Type B pancreatic cell (in vitro differentiated cells): ENCODE data around the gene EIPR1. TPM values are rescaled to one million over a fixed set of nuclear protein-coding genes. Genes with fewer than 3 reads are reported as not detected.

Experiments
- DNase-seq: peaks from one replicate; pipeline ENCODE4 v3.0.0; 2021; ENCODE audit warnings: mixed read lengths; ENCODE audit not compliant: unreplicated experiment; ENCODE audit errors: extremely low spot score
- H3K27ac Mint-ChIP-seq: 2 replicates; pipeline ENCODE4 v1.8.0; 2021; ENCODE audit warnings: mild to moderate bottlenecking, mixed read lengths
- H3K27me3 Mint-ChIP-seq: 2 replicates; pipeline ENCODE4 v1.8.0; 2021; ENCODE audit warnings: mixed read lengths
- H3K36me3 Mint-ChIP-seq: 2 replicates; pipeline ENCODE4 v1.8.0; 2021; ENCODE audit warnings: mixed read lengths
- H3K4me1 Mint-ChIP-seq: one replicate; pipeline ENCODE4 v1.8.0; 2021; ENCODE audit warnings: mixed read lengths; ENCODE audit not compliant: unreplicated experiment
- H3K4me3 Mint-ChIP-seq: 2 replicates; pipeline ENCODE4 v1.8.0; 2021; ENCODE audit warnings: mild to moderate bottlenecking, mixed read lengths
- H3K9me3 Mint-ChIP-seq: 2 replicates; pipeline ENCODE4 v1.8.0; 2021; ENCODE audit warnings: mixed read lengths
- CTCF ChIP-seq: fragments of 200-600 bp; sonication (generic); conservative IDR thresholded peaks from 2 replicates; pipeline ENCODE4 v1.5.0; 2021; ENCODE audit warnings: antibody characterized with exemption, mild to moderate bottlenecking
- total RNA-seq: library from RNA; stranded (reverse); gene quantifications from 2 replicates; pipeline ENCODE4 v1.2.1, GENCODE V29; 2021; ENCODE audit warnings: low replicate concordance

EIPR1 gene
- total RNA-seq, 1 donor from 2014 or later: 24.9 TPM

DNA sequence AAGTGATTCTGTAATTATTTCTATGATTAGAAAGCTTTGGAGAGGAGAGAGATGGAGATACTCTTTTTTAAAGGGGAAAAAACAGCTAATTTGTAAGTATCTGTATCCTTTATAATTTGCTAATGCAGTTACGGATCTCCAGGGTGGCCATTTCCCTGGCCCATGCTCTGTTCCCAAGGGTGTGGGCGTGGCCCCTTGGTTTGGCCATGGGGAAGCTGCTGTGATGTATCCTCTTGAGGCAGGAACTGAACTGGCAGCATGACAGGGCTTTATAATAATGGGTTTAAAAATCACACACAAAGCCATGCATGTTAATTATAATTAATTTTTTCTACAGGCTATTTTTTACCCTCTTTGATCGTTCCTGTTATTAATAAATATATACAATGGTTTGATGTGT is 28.9 kb upstream of the EIPR1 start:
- Mint-ChIP-seq H3K27me3 (no peaks in the 10 kb centered on the region), H3K4me1 (no peaks in the 10 kb centered on the region), H3K36me3 (peaks cover 26% of the 10 kb centered on the region), H3K27ac (no peak overlapping the region), H3K9me3 (no peaks in the 10 kb centered on the region), H3K4me3 (no peak overlapping the region)
- DNase-seq: no peak
- no peak for TF ChIP-seq CTCF

DNA sequence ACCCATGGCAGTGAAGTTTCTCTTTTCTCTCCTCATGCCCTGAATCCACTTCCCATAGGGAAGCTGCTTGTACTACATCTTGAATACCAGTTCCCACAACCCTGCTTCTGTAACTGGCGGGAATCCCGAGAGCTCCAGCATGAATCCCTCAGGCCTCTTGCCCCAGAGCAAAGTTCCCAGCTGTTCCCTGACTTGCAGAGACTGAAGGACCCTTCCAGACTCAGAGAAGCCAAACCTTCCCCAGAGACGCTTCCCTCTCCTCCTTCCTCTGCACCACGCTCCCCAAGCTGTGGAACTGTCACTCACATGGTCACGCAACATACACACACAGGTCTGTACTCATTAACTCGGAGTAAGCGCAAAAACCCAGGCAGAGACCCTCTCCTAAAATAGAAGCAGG is 28.3 kb upstream of the EIPR1 start:
- Mint-ChIP-seq H3K36me3 (peaks cover 21% of the 10 kb centered on the region), H3K4me1 (no peaks in the 10 kb centered on the region)

GRCh38 chr2:3405307-3405706 is 27.7 kb upstream of the EIPR1 start:
- no peak overlapping the region for H3K27ac Mint-ChIP-seq
- peaks cover 21% of the 10 kb centered on the region for H3K36me3 Mint-ChIP-seq
- no peaks in the 10 kb centered on the region for H3K4me1 Mint-ChIP-seq
- H3K27me3 Mint-ChIP-seq: no peaks in the 10 kb centered on the region
- no peak overlapping the region for H3K4me3 Mint-ChIP-seq
- no peak for DNase-seq
- H3K9me3 Mint-ChIP-seq: no peaks in the 10 kb centered on the region
- TF ChIP-seq CTCF: no peak

More for the DNA sequence above, 28.3 kb upstream of the EIPR1 start:
- H3K4me3 Mint-ChIP-seq: no peak overlapping the region
- no peak for TF ChIP-seq CTCF
- H3K27ac Mint-ChIP-seq: no peak overlapping the region
- no peak for DNase-seq
- H3K9me3 Mint-ChIP-seq: no peaks in the 10 kb centered on the region
- H3K27me3 Mint-ChIP-seq: no peaks in the 10 kb centered on the region

DNA sequence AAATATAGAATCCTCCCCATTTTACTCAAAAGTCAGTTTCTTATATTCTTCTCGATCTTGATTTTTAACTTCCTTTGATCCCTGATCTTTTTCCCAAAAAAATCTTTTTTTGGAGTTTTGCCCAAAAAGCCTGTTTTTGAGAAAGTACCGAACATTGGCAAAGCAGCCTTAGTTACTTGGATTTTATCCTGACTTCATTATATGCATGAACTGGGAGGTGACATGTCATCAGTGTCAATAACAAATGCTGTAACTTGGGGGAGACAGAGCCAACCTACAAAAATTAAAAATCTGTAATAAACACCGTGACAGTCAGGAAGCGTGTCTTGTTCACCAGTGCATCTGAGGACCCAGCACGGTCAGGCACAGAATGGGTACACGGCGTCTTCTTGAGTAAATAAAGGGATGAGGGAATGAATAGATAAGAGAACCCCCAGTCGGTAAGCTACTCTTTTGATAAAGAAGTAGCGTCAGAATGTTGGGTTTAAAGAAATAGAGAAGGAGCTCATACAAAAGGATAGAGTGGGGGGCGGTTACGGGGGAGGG is 26.8 kb upstream of the EIPR1 start:
- Mint-ChIP-seq H3K27ac (no peak overlapping the region), H3K4me3 (no peak overlapping the region), H3K27me3 (no peaks in the 10 kb centered on the region), H3K9me3 (no peaks in the 10 kb centered on the region), H3K36me3 (peaks cover 16% of the 10 kb centered on the region), H3K4me1 (peaks cover under 1% of the 10 kb centered on the region)
- DNase-seq: no peak
- TF ChIP-seq CTCF: no peak

DNA sequence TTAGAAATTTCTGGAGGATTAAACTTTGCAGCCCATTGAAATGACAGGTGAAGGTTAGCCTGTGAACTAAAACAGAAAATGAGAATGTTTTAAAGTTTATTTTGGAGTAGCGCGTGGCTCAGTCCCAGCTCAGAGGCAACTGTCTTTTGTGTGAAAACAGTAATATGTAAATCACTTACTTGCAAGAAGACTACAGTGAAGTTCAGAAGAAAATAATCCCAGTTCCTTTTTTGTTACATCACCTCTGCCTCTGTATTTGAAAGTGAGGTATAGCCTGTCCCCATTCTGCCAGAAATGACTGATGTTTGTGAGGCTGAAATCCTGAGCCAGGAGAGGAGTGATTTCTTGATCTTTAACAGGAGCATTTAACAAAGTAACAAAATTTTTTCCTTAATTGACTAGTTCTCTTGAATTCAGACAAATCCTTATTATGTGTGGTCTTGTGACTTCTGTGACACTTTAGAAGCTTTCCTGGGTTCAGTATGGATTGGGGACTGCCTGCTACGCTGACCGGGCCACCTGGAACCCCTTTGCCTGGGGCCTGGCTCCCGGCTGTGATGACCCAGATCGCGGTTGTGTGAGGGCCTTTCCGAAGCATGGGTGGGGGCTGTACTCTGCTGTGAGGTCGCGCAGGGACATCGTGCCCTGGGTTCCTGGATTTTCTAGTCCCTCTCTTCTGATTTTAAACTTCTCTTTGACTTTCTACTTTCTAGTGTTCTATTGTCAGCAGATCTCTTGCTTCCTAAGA is 26.1 kb upstream of the EIPR1 start:
- Mint-ChIP-seq H3K4me3 (no peak overlapping the region), H3K36me3 (peaks cover 20% of the 10 kb centered on the region), H3K27ac (no peak overlapping the region), H3K4me1 (peaks cover 5% of the 10 kb centered on the region), H3K27me3 (no peaks in the 10 kb centered on the region), H3K9me3 (no peaks in the 10 kb centered on the region)
- TF ChIP-seq CTCF: no peak
- no peak for DNase-seq
